Activated CD4-positive, CD25-positive, alpha-beta regulatory T cell treated with anti-CD3 and anti-CD28 coated beads, Interleukin-2, amount 50 U/mL, for 72 hours (primary cell): ENCODE data around the gene MCF2L2.
"Not testable (repeated sequence)": the region's sequence is repeated elsewhere in the genome, so short reads cannot be mapped to it uniquely, and the experiment has no call there.

Source experiments
- DNase-seq: peaks from one replicate; pipeline ENCODE4 v3.0.0; 2021

MCF2L2 gene

GRCh38 chr3:183443395-183444385 is 15.3 kb upstream of the MCF2L2 start:
- no peak for DNase-seq

DNA sequence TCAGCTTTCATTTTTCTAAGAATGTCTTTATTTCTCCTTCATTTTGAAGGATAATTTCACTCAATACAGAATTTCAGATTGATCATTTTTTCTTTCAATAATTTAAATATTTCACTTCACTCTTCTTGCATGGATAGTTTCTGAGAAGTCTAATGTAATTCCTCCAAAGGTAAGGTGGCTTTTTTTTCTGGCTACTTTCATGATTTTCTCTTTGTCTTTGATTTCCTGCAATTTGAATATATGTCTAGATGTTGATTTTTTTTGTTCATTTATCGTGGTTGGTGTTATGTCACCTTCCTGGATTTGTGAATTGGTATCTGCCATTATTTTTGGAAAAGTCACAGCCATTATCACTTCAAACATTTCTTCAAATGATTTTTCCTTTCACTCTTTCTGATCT is 14.6 kb upstream of the MCF2L2 start:
- no peak for DNase-seq

- not testable (repeated sequence) for DNase-seq
These were observed 12.1 kb upstream of the MCF2L2 start for GRCh38 chr3:183440521-183440920.

- no peak for DNase-seq
These were observed 11.1 kb upstream of the MCF2L2 start for GRCh38 chr3:183439515-183439914.

GRCh38 chr3:183438735-183439134 is 10.3 kb upstream of the MCF2L2 start:
- no peak for DNase-seq

GRCh38 chr3:183437666-183438564 is 9.5 kb upstream of the MCF2L2 start:
- DNase-seq = no peak

DNA sequence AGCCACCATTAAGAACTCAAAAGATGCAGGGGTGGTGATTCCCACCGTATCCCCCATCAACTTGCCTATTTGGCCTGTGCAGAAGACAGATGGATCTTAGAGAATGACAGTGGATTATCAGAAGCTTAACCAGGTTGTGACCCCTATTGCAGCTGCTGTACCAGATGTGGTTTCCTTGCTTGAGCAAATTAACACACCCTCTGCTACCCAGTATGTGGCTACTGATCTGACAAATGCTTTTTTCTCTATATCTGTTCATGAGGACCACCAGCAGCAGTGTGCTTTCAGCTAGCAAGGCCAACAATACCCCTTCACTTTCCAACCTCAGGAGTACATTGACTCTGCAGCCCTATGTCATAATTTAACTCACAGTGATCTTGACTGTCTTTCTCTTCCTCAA is 8.6 kb upstream of the MCF2L2 start:
- DNase-seq = no peak

GRCh38 chr3:183435661-183436060 is 7.2 kb upstream of the MCF2L2 start:
- no peak for DNase-seq

GRCh38 chr3:183434992-183435391 is 6.6 kb upstream of the MCF2L2 start:
- no peak for DNase-seq

DNA sequence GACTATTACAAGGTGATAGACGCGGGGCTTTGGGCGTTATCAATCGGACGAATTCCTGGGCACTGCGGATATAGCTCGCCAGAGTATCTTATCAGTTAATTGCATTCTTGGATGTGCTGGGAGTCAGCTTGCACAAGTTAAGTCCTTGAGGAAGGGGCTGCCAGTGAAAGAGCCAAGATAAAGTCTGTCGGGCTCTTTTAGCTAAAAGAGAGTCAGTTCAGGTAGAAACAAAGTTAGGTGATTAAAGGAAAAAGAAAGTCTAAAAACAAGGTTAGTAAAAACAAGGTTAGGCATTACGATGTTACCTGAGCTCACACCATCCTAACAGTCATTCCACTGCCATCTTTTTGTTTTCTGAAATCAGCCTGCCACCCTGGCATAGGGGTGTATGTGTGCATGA is 6.1 kb upstream of the MCF2L2 start:
- no peak for DNase-seq

GRCh38 chr3:183430325-183430957 is 2.0 kb upstream of the MCF2L2 start:
- DNase-seq = no peak

DNA sequence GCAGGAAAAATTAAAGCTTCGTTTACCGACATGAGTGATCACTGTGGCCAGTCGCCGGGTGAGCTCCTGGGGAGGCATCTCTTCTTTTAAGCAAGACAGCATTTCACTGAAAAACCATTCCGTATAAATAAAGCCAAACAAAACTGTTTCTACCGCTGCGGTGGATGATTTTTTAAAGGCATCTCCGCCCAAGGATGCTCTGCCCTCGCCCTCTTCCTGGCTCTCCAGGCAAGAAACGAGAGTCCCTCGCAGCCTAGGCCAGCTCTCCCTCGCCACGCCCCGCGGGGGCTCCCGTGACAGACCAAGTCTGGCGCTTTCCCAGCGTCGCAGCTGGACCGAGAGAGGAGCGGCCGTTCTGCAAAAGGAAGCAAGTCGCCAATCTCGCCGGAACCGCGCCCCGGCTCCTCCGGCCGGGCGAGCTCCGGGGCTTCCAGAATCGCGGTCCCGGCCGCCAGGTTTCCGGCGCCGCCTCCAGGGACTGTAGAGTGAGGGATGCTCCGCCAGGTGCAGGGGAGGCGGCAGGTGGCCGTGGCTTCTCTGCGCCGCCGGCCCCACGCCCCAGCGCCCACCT is 458 bp downstream of the MCF2L2 start:
- no peak for DNase-seq

DNA sequence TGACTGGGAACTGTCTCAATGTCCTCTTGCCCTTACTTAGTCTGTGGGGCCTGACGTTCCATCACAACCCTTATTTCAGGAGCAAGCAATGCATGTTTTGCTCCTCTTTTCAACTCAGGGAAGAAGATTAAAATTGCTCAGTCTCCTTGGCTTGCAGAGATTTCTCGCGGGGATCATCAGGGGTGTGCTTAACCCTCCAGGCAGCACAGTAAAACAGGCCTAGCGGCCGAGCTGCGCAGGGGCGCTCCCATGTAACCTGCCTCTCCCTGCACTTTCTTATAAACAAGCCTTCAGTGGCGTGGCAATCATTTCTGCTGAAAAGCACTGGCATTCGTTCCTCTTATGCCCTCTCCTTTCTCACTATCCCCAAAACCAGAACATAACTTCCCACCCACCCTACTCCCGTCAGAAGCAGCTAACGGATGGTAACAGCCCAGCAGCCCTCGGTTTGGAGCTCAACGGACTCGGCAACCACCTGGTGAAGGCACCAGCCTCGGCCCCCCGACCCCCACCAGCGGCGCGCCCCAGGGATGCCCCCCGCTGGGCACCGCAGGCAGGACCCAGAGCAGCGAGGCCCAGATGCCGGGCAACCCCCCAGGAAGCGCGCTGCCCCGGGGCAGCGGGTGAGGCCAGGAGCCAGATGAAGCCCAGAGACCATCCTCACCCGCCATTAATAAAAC is 1.1 kb downstream of the MCF2L2 start:
- no peak for DNase-seq

DNA sequence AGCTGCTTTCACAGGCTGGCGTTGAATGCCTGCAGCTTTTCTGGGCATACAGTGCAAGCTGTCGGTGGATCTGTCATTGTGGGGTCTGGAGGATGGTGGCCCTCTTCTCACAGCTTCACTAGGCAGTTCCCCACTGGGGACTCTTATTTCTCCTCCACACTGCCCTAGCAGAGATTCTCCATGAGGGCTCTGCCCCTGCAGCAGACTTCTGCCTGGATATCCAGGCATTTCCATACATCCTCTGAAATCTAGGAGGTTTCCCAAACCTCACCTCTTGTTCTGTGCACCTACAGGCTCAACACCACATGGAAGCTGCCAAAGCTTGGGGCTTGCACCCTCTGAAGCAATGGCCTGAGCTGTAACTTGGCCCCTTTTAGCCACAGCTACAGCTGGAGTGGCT is 9.6 kb downstream of the MCF2L2 start:
- not testable (repeated sequence) for DNase-seq

- no peak for DNase-seq
These were observed 17.1 kb downstream of the MCF2L2 start for GRCh38 chr3:183411216-183411922.

- no peak for DNase-seq
These were observed 17.7 kb downstream of the MCF2L2 start for GRCh38 chr3:183410759-183411158.

GRCh38 chr3:183410280-183410679 is 18.1 kb downstream of the MCF2L2 start:
- no peak for DNase-seq

DNA sequence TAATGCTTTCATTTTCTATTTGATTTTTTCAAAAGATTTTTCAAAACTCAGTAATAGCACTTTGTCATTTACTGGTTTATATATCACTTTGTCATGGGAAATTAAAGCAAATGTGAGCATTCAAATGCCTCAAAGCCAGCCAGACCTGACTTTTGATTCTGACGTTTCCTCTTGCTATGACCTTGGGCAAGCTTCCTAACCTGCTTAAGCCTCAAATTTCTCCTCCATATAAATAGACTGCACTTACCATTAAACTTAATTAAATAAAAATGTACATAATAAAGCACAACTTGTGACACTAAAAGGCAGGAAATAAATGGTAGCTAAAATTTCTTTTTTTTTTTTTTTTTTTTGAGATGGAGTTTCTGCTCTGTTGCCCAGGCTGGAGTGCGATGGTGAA is 19.2 kb downstream of the MCF2L2 start:
- no peak for DNase-seq

DNA sequence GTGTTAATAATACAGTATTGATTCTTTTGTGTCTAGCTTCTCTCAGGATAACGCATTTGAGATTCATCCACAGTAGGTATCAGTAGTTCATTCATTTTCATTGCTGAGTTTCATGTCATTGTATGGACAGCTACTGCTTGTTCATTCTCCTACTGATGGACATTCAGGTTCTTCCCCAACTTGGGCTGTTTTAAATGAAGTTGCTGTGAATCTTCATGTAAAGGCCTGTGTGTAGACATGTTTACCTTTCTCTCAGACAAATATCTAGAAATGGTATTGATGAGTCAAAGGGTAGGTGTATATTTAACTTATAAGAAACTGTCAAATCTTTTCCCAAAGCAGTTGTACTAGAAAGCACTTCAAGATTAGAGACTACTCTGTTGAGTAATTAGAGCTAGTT is 26.7 kb downstream of the MCF2L2 start:
- DNase-seq = no peak

- DNase-seq = no peak
These were observed 28.1 kb downstream of the MCF2L2 start for GRCh38 chr3:183400352-183400751.

GRCh38 chr3:183396662-183397391 is 31.6 kb downstream of the MCF2L2 start:
- no peak for DNase-seq
